ENCODE results near the gene SAMD15.

- no peak for TF ChIP-seq EZH2 (IDR thresholded peaks at IDR 0.05; ENCODE audit: borderline replicate concordance, low read depth, low read length, severe bottlenecking)
- no peak for TF ChIP-seq CTCF (IDR thresholded peaks at IDR 0.05; ENCODE audit: extremely low read depth in 1 of 2, insufficient read depth in 1 of 2, low read depth in 1 of 2, low read length in 2 of 2)
- TF ChIP-seq GATA2 (IDR thresholded peaks at IDR 0.05; ENCODE audit: insufficient read depth, insufficient read length, low read depth, low read length): no peak
- no peak for TF ChIP-seq JUN (IDR thresholded peaks at IDR 0.05; ENCODE audit: borderline replicate concordance, insufficient read depth, insufficient read length, low read depth)
- no peak for TF ChIP-seq POLR2A (IDR thresholded peaks at IDR 0.05; ENCODE audit: low read depth, low read length)
- no peak for TF ChIP-seq POLR2AphosphoS5 (IDR thresholded peaks at IDR 0.05; ENCODE audit: insufficient read depth, low read depth, low read length)
- TF ChIP-seq MYC (IDR thresholded peaks at IDR 0.05; ENCODE audit: low read depth, low read length): no peak
- TF ChIP-seq MAX (IDR thresholded peaks at IDR 0.05; ENCODE audit: insufficient read depth, insufficient read length): no peak
These were observed 44.0 kb downstream of the SAMD15 start for GRCh38 chr14:77421201-77421600.

Data from endothelial cell of umbilical vein (primary cell).